IPS-15b (cell line): Measurements from ENCODE around the gene PLA2G2A.
"Not testable (repeated sequence)": the region's sequence is repeated elsewhere in the genome, so short reads cannot be mapped to it uniquely, and the experiment has no call there.

Source experiments
- H3K27me3 ChIP-seq: one replicate; pipeline ENCODE4 v1.6.1; 2013; ENCODE audit warnings: low read length; ENCODE audit not compliant: control insufficient read depth, insufficient read depth
- H3K36me3 ChIP-seq: one replicate; pipeline ENCODE4 v1.6.1; 2013; ENCODE audit warnings: low read length; ENCODE audit not compliant: control insufficient read depth, insufficient read depth
- H3K4me1 ChIP-seq: one replicate; pipeline ENCODE4 v1.6.1; 2013; ENCODE audit warnings: mild to moderate bottlenecking, low read length; ENCODE audit not compliant: control insufficient read depth, insufficient read depth
- H3K4me3 ChIP-seq: one replicate; pipeline ENCODE4 v1.5.1; 2013; ENCODE audit warnings: low read depth, low read length
- H3K9ac ChIP-seq: one replicate; pipeline ENCODE4 v1.6.1; 2013; ENCODE audit warnings: low read depth, mild to moderate bottlenecking, low read length
- H3K9me3 ChIP-seq: one replicate; pipeline ENCODE4 v1.6.1; 2013; ENCODE audit warnings: mild to moderate bottlenecking, low read length; ENCODE audit not compliant: control insufficient read depth, insufficient read depth

The PLA2G2A gene

DNA sequence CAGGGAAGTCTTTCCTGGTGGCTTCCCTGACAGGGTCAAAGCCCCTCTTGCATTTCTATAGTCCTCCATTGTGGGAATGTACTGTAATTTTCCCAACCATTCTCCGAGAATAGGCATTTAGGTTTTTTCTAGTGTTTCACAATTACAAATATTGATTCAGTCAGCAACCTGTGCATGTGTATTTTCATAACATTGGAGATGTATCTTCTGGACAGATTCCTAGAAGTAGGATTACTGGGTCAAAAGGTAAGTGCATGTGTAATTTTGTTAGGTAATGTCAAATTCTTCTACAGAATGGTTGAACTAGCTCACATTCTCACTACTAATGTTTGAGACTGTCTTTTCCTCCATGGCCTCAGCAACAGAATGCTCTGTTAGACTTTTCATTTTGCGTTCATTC lies 8.3 kb upstream of the PLA2G2A start:
- Histone ChIP-seq H3K9ac (no peak overlapping the region), H3K27me3 (no peaks in the 10 kb centered on the region), H3K4me1 (peaks cover 20% of the 10 kb centered on the region), H3K36me3 (no peaks in the 10 kb centered on the region), H3K9me3 (no peaks in the 10 kb centered on the region), H3K4me3 (no peak overlapping the region)

DNA sequence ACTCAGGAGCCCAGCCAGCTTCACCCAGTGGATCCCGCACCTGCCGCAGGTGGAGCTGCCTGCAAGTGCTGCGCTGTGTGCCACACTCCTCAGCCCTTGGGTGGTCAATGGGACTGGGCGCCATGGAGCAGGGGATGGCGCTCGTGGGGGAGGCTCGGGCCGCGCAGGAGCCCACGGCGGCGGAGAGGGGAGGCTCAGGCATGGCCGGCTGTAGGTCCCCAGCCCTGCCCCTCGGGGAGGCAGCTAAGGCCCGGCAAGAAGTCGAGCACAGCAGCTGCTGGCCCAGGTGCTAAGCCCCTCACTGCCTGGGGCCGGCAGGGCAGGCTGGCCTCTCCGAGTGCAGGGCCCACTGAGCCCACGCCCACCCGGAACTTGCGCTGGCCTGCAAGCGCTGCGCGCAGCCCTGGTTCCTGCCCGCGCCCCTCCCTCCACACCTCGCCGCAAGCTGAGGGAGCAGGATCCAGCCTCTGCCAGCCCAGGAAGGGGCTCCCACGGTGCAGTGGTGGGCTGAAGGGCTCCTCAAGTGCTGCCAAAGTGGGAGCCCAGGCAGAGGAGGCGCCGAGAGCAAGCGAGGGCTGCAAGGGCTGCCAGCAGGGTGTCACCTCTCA lies 5.1 kb upstream of the PLA2G2A start:
- H3K36me3 ChIP-seq, H3K9ac ChIP-seq, H3K4me3 ChIP-seq, H3K9me3 ChIP-seq, H3K27me3 ChIP-seq: not testable (repeated sequence)
- H3K4me1 ChIP-seq, result peaks cover 14% of the 10 kb centered on the region

DNA sequence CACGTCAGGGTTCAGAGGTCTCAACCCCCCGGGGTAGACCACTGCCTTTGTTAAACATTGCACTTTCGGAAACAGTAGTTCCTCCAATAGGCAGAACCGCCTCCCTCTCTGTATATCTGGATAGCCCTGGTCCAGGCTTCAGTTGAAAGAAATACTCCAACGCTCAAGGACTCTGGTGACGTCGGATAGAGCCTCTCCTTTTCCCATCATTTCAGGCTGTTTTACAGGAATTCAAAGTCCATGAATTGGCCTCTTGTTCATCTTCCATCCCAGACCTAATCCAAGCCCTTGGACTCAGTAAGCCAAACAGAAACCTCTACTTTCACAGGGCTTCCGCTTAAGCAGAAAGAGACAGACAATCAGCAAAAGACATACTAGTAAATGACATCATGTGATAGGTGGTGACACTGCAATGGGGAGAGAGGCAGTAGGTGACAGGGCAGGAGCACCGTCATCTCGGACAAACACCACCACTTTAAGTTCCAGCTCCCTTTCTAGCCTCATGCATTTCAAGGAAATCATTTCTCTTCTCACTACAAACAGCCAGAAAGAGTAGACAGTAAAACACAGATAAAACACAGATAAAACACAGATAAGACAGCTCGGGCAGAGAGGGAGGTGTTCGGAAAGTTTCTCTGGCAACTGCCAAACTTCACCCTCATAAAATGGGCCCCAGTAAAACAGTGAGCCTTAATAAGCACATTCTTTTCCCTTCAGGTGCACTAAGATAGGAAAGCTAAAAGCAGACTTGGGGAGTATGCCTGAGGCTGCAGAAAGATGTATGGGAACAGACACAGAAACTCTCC lies 2.3 kb upstream of the PLA2G2A start:
- H3K27me3 ChIP-seq, result no peaks in the 10 kb centered on the region
- no peaks in the 10 kb centered on the region for H3K36me3 ChIP-seq
- H3K9ac ChIP-seq, result no peak overlapping the region
- no peaks in the 10 kb centered on the region for H3K9me3 ChIP-seq
- peaks cover 4% of the 10 kb centered on the region for H3K4me1 ChIP-seq
- H3K4me3 ChIP-seq, result no peak overlapping the region

DNA sequence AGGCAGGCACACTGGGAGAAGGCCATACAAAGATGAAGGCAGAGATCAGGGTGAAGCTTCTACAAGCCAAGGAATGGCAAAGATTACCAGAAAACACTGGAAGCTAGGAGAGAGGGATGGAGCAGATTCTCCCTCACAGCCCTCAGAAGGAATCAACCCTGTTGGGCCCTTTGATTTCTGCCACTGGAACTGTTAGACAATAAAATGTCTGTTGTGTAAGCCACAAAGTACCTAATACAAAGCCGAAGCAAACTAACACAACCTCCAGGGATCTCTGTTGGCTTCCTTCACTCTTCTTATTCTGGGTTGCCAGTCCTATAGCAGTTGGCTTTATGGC lies 1.7 kb upstream of the PLA2G2A start:
- no peak overlapping the region for H3K9ac ChIP-seq
- peaks cover 4% of the 10 kb centered on the region for H3K4me1 ChIP-seq
- no peaks in the 10 kb centered on the region for H3K36me3 ChIP-seq
- H3K9me3 ChIP-seq, result no peaks in the 10 kb centered on the region
- H3K27me3 ChIP-seq, result no peaks in the 10 kb centered on the region
- H3K4me3 ChIP-seq, result no peak overlapping the region

DNA sequence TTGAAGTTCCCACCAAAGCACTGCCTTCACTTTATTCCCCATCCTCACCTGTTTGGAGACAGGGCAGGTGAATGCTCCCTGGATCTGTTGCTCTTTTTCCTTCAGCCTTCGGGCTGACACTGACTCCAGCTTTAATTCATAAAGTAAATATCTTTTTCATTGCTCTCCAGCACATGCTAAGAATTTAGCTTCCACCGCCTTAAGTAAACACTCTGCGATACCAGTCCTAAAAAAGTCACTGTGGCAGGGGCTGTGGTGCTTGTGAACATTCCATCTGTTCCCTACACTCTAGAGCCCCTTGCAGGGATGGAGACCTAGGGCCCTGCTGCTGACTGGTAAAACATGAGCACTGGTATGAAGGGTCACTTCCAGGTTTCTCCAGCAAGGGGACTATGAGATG lies 896 bp upstream of the PLA2G2A start:
- Histone ChIP-seq H3K4me3 (no peak overlapping the region), H3K9ac (no peak overlapping the region), H3K27me3 (no peaks in the 10 kb centered on the region), H3K4me1 (peaks cover 7% of the 10 kb centered on the region), H3K9me3 (no peaks in the 10 kb centered on the region), H3K36me3 (no peaks in the 10 kb centered on the region)

DNA sequence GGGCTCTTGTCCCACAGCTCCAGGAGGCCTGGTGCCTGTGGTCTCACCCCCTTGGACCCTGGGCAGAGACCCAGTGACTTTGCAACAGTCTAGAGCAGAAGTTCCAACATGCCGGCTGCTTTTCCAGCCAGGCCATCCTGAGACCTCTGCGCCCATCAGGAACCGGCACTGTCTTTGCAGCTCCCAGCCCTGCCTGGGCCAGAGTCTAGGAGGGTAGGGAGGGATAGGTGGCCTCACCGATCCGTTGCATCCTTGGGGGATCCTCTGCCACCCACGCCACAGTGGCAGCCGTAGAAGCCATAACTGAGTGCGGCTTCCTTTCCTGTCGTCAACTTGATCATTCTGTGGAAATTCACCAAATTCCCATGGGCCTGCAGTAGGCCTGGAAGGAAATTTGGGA lies 1.3 kb downstream of the PLA2G2A start:
- Histone ChIP-seq H3K27me3 (no peaks in the 10 kb centered on the region), H3K4me1 (peaks cover 11% of the 10 kb centered on the region), H3K9me3 (no peaks in the 10 kb centered on the region), H3K9ac (no peak overlapping the region), H3K4me3 (no peak overlapping the region), H3K36me3 (no peaks in the 10 kb centered on the region)

DNA sequence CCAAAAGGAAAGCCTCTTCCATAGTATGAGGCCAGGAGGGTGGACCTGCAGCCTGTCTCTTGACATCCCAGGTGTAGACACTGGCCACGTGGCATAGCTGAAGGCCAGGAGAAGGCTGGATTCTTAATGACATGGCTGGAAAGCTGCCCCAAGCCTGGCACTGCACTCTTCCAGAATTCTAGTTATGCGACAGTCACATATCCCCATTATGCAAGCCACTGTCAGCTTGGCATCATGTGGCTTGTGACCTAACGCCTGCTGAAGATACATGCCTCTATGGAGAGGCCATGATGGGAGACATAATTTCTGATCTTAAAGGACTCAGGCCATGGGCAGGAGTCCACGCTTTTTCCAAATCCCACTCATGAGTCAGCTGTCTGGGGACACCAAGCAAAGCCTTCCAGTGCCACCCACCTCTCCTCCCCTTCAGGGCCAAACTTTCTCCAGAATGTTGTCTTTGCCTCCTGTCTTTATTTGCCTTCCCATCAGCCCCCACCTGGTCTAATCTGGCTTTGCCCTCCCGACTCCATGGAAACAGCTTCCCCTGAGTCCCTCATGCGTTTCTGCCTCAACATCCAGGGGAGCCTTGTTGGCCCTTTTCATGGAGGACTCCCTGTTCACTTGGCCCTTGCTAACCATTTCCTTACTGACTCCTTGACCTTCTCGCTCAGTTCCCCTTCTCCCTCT lies 3.0 kb downstream of the PLA2G2A start:
- H3K9me3 ChIP-seq, result no peaks in the 10 kb centered on the region
- H3K36me3 ChIP-seq, result no peaks in the 10 kb centered on the region
- no peak overlapping the region for H3K9ac ChIP-seq
- H3K27me3 ChIP-seq, result no peaks in the 10 kb centered on the region
- no peak overlapping the region for H3K4me3 ChIP-seq
- peaks cover 7% of the 10 kb centered on the region for H3K4me1 ChIP-seq

DNA sequence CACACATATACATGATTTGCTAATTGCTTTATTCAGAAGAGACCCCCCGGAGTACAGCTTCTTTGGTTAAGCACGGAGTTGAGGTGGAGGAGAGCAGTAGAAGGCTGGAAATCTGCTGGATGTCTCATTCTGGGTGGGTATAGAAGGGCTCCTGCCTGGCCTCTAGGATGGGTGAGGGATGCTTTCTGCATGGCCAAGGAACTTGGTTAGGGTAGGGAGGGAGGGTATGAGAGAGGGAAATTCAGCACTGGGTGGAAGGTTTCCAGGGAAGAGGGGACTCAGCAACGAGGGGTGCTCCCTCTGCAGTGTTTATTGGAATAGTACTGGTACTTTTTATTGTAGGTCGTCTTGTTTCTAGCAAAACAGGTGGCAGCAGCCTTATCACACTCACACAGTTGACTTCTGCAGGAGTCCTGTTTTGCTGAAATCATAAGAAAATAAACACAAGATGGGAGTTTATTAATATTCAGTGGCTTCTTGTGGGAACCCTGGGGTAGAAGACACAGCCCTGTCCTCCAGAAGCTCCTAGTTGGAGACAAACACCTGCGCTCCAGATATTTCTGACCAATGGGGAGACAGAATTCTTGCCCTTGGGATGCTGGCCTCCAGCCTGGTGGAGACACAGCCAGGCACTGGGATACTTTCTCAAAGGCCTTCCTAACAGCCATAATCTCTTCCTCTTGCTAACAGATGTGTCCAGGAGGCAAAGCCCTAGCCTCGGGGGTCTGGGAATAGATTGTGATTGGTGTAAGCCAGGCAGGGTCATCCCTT lies 3.8 kb downstream of the PLA2G2A start:
- Histone ChIP-seq H3K9ac (no peak overlapping the region), H3K4me1 (peaks cover 7% of the 10 kb centered on the region), H3K36me3 (no peaks in the 10 kb centered on the region), H3K27me3 (no peaks in the 10 kb centered on the region), H3K4me3 (no peak overlapping the region), H3K9me3 (no peaks in the 10 kb centered on the region)

DNA sequence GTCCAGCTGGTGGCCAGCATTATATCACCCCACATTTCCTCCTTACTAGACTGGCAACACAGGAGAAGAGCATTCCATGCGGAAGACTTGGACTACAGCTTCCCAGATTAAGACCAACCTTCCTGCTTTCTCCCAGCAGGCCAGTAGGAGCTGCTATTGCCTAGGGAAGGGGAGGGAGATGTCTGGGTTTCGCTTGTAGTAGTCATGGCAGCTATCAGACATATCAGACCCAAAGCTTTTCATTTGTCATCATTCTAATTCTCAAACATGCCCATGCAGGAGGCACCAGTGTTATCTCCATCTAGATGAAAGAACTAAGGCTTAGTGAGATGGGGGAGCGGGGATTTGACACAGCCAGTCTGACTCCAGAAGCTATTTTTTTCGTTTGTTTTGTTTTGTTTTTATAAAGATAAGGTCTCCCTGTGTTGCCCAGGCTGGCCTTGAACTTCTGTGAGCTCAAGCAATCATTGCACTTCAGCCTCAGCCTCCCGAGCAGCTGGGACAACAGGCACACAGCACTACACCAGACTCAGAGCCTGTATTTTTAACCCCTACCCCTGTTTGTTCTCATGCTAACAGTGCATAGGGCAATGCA lies 4.5 kb downstream of the PLA2G2A start:
- peaks cover 7% of the 10 kb centered on the region for H3K4me1 ChIP-seq
- H3K36me3 ChIP-seq, result no peaks in the 10 kb centered on the region
- H3K27me3 ChIP-seq, result no peaks in the 10 kb centered on the region
- no peaks in the 10 kb centered on the region for H3K9me3 ChIP-seq
- no peak overlapping the region for H3K9ac ChIP-seq
- no peak overlapping the region for H3K4me3 ChIP-seq

DNA sequence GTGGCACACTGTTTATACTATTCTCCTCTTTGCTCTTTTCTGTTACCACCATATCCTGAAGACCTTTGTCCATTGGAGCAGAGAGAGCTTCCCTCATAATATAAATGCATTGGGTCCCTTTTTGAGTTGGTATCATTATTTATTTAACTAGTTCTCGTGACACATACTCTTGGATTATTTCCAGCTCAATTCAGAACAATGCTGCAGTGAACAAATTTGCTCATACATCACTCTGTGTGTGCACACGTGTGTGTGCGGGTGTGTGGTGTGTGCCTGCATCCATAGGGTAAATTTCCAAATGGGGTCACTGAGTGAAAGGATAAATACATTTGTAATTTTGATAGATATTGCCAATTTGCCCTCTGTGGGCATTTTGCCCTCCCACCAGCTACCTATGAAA lies 5.8 kb downstream of the PLA2G2A start:
- H3K36me3 ChIP-seq, result no peaks in the 10 kb centered on the region
- H3K27me3 ChIP-seq, result no peaks in the 10 kb centered on the region
- peaks cover 7% of the 10 kb centered on the region for H3K4me1 ChIP-seq
- H3K9ac ChIP-seq, result no peak overlapping the region
- H3K4me3 ChIP-seq, result no peak overlapping the region
- H3K9me3 ChIP-seq, result no peaks in the 10 kb centered on the region

DNA sequence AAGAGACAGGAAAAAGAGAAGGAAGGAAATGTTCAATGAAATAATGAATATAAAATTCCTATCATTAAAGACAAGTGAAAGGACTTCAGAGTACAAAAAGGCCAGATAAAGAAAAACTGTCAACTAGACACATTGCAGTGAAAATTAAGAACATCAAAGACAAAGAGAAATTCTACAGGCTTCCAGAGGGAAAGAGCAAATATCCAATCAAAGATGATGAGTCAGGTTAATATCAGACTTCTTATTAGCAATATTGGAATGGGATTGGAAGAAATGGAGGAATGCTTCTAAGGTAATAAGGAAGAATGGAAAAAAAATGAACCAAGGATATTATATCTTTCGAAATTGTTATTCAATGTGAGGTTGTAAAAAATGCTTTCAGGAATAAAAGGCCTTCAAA lies 7.8 kb downstream of the PLA2G2A start:
- Histone ChIP-seq H3K4me1 (peaks cover 7% of the 10 kb centered on the region), H3K9me3 (no peaks in the 10 kb centered on the region), H3K36me3 (no peaks in the 10 kb centered on the region), H3K4me3 (no peak overlapping the region), H3K27me3 (no peaks in the 10 kb centered on the region), H3K9ac (no peak overlapping the region)
